GM13976 (cell line): ENCODE measurements around the gene MTHFD2.

Experiments used
- DNase-seq: peaks from one replicate; pipeline ENCODE4 v3.0.0; 2012; ENCODE audit warnings: low spot score
- CTCF ChIP-seq: IDR thresholded peaks from 2 replicates; pipeline ENCODE4 v1.5.1; 2012; ENCODE audit warnings: borderline replicate concordance, mild to moderate bottlenecking; ENCODE audit not compliant: insufficient read depth; ENCODE audit errors: extremely low read depth, missing control alignments, control extremely low read depth
- in situ Hi-C: fragments of 300-500 bp; cut with MboI; formaldehyde crosslinking; loops from one replicate; pipeline ENCODE4 v1.12.0; 2022; ENCODE audit warnings: low sequenced_read_pairs, mixed read lengths, inconsistent platforms; ENCODE audit not compliant: unreplicated experiment

Gene MTHFD2

DNA sequence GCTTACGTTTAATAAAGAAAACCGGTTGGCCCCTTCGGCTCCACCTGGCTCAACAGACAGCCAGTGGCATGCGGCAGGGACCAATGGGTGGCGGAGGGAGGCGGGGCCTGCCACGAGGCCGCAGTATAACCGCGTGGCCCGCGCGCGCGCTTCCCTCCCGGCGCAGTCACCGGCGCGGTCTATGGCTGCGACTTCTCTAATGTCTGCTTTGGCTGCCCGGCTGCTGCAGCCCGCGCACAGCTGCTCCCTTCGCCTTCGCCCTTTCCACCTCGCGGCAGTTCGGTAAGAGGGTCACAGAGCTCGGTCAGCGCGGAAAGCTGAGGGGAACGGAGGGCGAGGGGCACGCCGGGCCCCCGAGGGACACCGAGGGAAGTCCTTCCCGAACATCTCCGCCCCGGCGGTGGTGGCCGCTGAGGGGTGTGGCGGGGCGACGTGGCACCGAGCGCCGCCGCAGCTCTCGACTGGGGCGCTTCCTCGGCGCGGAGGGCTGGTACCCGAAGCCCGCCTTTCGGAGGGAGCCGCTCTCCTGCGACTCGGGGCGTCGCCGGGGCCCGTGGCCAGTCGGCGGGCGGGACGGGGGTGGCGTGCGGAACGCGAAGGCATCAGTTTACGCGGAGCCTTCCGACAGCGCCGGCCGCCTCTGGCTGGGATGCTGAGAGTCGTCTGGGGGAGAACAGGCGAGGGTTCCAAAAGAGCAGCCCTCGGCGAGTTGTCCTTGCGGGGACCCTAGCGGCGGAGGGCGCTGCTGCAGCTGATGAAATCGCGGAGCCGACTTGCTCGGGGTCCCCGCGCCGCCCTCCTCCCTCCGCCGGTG is at the start of gene MTHFD2:
TSS of gene MTHFD2 (plus strand) at position 155 of the 814 bp plus-strand sequence. CDS start at position 182, 27 bp downstream.
- in situ Hi-C loops, result no loop called here
- DNase-seq, result peak; percentile 95
- TF ChIP-seq CTCF, result peak; percentile 82

GRCh38 chr2:74149247-74149525 is 49.2 kb upstream of the MTHFD2 start:
- TF ChIP-seq CTCF, result no peak
- no peak for DNase-seq
- in situ Hi-C loops, result no loop called here

DNA sequence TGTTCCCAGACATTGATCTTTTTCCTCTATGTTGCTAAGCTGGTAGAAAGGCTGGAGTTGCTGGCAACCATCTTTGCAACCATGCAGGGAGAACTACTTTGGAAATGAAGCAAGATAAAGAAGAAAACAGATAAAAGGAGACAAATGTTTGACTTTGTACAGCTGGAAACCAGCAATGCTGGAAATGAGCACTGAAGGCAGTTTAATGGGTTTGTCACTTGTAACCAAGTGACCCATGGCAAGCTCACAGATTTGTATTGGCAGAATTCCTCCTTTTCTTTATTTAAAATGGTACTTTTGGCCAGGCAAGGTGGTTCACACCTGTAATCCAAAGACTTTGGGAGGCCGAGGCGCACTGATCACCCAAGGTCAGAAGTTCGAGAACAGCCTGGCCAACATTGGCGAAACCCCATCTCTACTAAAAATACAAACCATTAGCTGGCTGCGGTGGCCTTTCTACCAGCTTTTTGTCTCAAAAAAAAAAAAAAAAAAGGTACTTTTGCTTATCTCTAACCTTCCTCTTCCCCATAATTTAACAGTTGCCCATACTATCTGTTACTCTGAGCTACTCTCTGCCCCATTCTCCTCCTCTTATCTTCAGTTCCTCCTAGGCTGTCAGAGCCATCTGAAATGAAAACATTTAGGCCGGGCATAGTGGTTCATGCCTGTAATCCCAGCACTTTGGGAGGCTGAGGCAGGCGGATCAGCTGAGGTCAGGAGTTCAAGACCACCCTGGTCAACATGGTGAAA is 48.7 kb upstream of the MTHFD2 start:
- DNase-seq, result no peak
- no peak for TF ChIP-seq CTCF
- in situ Hi-C loops, result no loop called here

- TF ChIP-seq CTCF, result no peak
- in situ Hi-C loops, result no loop called here
- DNase-seq, result no peak
Observed at GRCh38 chr2:74152954-74153353, 45.5 kb upstream of the MTHFD2 start.

GRCh38 chr2:74155830-74156229 is 42.6 kb upstream of the MTHFD2 start:
- no peak for DNase-seq
- TF ChIP-seq CTCF, result no peak
- in situ Hi-C loops, result no loop called here

DNA sequence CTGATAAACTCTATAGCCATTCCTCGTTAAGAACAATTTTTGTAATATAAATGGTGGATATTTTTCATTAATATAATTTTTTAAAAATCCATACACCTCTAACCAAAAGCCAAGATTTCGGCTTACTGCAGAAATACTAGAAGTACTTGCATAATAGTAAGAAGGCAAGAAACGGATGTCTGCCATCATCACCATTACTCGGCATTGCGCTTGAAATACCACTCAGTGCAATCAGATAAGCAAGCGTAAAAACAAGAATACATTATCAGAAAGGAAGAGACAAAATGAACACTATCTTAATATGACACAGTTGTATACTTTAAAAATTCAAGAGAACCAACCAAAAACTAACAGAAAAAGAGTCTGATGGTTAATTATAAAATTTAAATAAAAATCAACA is 35.5 kb upstream of the MTHFD2 start:
- in situ Hi-C loops, result no loop called here
- DNase-seq, result no peak
- no peak for TF ChIP-seq CTCF

DNA sequence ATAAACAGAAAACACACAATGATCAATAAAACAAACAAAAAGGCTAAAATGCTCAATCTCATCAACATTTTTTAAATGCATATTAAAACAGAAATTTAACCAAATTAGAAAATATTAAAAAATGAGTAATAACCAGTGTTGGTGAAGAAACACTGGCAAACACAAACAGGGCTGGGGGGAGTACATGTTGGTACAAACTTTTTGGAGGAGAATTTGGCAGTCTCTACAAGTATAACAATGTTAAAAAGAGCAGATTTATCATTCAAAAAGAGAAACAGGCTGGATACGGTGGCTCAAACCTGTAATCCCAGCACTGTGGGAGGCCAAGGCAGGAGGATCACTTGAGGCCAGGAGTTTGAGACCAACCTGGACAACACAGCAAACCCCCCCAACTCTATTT is 33.7 kb upstream of the MTHFD2 start:
- in situ Hi-C loops, result no loop called here
- TF ChIP-seq CTCF, result no peak
- DNase-seq, result no peak
